Measurements from ENCODE around the gene NUDT3.

The NUDT3 gene

DNA sequence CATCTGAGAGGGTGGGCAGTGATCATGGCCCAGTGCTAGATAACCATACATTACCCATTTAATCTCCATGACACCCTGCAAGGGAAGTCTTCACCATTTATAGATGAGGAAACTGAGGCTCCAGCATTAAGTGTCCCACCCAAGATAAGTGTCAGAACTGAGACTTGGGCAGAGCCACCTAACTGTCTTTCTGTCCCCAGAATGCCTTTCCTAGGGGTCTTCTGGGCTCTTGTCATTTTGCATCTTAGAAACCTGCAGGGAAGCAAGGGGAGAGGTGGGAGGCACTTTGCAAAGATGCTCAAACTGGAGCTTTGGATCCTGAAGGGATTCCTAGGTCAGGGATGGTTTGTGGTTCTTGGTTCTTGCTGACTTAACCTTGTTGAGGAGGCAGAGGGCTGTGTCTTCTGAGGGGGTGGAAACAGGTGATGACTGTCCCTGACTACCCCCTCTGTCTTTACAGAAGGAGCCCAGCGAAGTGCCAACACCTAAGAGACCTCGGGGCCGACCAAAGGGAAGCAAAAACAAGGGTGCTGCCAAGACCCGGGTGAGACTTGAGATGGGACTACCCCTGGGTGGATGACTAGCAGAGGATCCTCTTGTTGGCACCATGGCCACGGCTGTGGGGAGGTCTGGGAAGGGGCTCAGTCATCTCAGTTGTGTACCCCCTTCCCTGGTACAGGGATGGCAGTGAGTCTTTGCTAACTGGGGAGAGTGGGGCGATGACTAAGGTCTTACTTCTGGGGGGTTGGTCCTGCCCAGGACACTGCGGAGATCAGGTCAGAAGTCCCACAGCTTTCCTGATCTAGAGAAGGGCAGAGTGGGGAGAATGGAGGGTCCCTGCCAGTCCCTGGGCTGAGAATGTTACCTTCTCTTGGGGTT, 150.0 kb downstream of the NUDT3 start:
- H3K4me3 ChIP-seq (ENCODE audit: control insufficient read depth, low read depth, low read length) = no peak overlapping the region
- peak; percentile 52 for DNase-seq (ENCODE audit: low read depth)
- TF ChIP-seq, protein P1, sequence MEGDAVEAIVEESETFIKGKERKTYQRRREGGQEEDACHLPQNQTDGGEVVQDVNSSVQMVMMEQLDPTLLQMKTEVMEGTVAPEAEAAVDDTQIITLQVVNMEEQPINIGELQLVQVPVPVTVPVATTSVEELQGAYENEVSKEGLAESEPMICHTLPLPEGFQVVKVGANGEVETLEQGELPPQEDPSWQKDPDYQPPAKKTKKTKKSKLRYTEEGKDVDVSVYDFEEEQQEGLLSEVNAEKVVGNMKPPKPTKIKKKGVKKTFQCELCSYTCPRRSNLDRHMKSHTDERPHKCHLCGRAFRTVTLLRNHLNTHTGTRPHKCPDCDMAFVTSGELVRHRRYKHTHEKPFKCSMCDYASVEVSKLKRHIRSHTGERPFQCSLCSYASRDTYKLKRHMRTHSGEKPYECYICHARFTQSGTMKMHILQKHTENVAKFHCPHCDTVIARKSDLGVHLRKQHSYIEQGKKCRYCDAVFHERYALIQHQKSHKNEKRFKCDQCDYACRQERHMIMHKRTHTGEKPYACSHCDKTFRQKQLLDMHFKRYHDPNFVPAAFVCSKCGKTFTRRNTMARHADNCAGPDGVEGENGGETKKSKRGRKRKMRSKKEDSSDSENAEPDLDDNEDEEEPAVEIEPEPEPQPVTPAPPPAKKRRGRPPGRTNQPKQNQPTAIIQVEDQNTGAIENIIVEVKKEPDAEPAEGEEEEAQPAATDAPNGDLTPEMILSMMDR (conservative IDR thresholded peaks at IDR 0.05; ENCODE audit: control insufficient read depth, insufficient read depth, low read depth, low read length) = no peak

DNA sequence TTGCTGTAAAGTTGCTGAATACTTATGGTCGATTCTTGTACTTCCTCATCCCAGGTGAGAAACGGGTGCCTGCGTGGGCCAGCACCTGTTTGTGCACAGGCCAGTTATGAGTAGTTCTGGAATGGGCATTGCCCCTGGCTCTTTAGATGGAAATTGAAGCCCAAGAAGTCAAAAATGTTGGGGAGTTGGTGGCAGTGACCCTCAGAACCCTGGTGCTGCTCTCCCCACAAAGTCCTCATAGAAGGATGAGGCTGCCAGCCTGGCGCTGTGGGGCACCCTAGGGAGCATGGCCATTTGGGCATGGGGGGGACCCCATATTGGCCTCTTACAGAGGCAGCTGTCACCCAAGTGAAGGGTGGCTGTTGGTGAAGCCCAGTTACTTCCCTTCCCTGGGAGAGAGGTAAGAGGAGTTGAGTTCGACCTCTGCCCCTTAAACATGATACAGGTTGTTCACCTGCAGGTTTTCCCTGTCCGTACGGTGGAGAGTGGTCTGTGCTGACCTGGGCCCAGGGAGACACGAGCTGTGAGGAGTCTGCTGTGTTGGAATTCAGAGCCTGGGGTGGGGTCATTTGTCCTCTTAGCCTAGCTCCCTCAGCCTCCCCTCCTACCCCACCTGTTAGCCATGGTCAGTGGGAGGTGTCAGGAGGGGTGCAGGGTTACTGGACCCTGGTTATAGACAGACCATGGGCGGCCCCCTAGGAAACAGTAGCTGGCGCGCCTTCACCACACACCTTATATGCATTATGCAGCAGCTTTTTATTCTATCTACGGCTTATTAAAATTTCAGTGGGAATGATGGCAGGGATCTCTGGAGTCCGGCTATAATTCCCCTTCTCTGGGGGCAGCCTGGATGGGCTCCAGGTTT, 150.9 kb downstream of the NUDT3 start:
- H3K4me3 ChIP-seq (ENCODE audit: control insufficient read depth, low read depth, low read length) = no peak overlapping the region
- TF ChIP-seq, protein P1 (conservative IDR thresholded peaks at IDR 0.05; ENCODE audit: control insufficient read depth, insufficient read depth, low read depth, low read length) = no peak
- no peak for DNase-seq (ENCODE audit: low read depth)

DNA sequence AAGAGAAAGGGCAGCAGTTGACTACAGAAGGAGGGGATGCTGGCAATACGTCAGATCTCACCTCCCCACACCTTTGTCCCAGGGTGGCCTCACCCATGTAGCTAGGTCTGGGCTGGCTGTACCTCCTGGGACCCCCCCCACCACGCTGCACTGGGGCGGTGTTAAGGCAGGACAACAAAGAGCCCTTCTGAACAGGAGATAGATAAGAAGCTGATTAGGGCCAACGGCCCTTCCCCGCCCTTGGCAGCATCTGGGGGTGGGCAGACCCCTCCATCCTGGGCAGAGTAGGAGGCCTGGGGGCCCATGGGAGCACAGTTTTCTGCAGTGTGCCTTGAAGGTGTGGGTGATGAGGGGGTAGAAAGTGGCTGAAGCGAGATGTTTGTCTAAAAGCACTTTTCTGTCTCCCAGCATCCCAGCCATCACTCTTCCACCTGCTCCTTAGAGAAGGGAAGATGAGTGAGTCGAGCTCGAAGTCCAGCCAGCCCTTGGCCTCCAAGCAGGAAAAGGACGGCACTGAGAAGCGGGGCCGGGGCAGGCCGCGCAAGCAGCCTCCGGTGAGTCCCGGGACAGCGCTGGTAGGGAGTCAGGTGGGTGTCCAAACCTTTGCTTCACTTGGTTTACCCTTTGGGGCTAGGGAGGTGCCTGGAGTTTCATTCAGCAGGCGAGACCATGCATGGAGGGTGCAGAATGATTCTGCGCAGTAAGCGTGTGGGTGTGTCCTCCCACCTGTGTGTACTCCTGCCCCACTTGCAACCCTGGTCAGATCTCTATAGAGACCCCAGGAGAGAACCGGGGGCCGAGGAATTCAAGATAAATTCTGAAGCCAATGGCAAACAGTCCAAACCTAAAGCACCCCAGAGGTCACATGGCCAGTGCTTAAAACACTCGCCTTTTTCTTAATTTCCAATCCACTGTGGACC, 151.9 kb downstream of the NUDT3 start:
- no peak for DNase-seq (ENCODE audit: low read depth)
- TF ChIP-seq, protein P1 (conservative IDR thresholded peaks at IDR 0.05; ENCODE audit: control insufficient read depth, insufficient read depth, low read depth, low read length) = no peak
- peak overlapping the region; percentile 79 for H3K4me3 ChIP-seq (ENCODE audit: control insufficient read depth, low read depth, low read length)

DNA sequence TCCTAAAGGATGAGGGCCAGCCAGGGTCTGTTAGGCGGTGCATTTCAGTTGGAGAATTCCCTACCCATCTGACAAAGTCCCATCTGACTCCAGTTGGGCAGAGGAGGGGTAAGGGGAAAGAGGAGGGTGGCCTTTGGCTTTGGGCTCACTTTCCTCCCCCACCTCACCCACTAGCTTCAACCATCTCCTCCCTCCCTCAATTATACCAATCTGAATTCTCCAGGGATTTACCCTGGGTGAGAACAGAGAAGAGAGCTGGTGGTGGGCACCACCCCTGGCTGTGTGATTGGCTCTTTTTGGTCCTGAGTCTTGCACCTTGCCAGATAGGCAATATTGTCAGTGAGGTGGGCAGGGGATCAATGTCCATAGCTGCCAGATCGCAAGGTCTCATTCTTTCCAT, 152.6 kb downstream of the NUDT3 start:
- TF ChIP-seq, protein P1 (conservative IDR thresholded peaks at IDR 0.05; ENCODE audit: control insufficient read depth, insufficient read depth, low read depth, low read length) = no peak
- H3K4me3 ChIP-seq (ENCODE audit: control insufficient read depth, low read depth, low read length) = peak overlapping the region; percentile 79

DNA sequence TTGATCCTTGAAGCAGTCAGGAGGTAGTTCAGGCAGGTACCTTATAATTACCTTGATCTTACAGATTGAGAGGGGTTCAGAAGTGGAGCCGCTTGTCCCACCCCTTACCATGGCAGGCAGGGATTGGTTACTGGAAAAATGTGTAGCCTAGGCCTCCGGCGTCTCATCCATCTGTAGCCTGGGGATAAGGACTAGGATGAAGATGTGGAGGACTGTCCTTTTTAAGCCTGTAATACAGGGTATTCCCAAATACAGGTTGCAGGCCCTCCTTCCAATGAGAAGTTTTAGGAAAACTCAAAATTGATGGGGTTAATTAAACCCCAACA, 153.0 kb downstream of the NUDT3 start:
- TF ChIP-seq, protein P1 (conservative IDR thresholded peaks at IDR 0.05; ENCODE audit: control insufficient read depth, insufficient read depth, low read depth, low read length) = no peak
- peak overlapping the region; percentile 79 for H3K4me3 ChIP-seq (ENCODE audit: control insufficient read depth, low read depth, low read length)
- DNase-seq (ENCODE audit: low read depth) = no peak

More for the DNA sequence above, 152.6 kb downstream of the NUDT3 start:
- no peak for DNase-seq (ENCODE audit: low read depth)
